ENCODE measurements around the gene CLNK. TPM values are rescaled to one million over a fixed set of nuclear protein-coding genes. Genes with fewer than 3 reads are reported as not detected.

CLNK gene
- total RNA-seq, 1 donor from 2014 or later: not detected

- Histone ChIP-seq H3K36me3 (no peaks in the 10 kb centered on the region), H3K27ac (no peak overlapping the region)
- DNase-seq (ENCODE audit: extremely low spot score in 2 of 2): no peak
Observed at GRCh38 chr4:10504570-10505179, 179.9 kb downstream of the CLNK start.

GRCh38 chr4:10502717-10503116, 181.9 kb downstream of the CLNK start:
- TF ChIP-seq POLR2A (IDR thresholded peaks at IDR 0.05) (no peak), POLR2AphosphoS5 (IDR thresholded peaks at IDR 0.05; ENCODE audit: insufficient read depth in 1 of 2, low read depth in 1 of 2) (no peak), CTCF (IDR thresholded peaks at IDR 0.05) (no peak)
- Histone ChIP-seq H3K27me3 (no peaks in the 10 kb centered on the region), H3K27ac (no peak overlapping the region), H3K4me1 (no peaks in the 10 kb centered on the region), H3K4me3 (no peak overlapping the region), H3K36me3 (no peaks in the 10 kb centered on the region), H3K9me3 (no peaks in the 10 kb centered on the region)
- intact Hi-C loops (cut with DNase I): no loop called here
- no peak for DNase-seq (ENCODE audit: extremely low spot score in 2 of 2)

More at GRCh38 chr4:10504570-10505179, 179.9 kb downstream of the CLNK start:
- Histone ChIP-seq H3K9me3 (no peaks in the 10 kb centered on the region), H3K4me3 (no peak overlapping the region), H3K27me3 (no peaks in the 10 kb centered on the region), H3K4me1 (no peaks in the 10 kb centered on the region)
- intact Hi-C loops (cut with DNase I): loop anchor here (2.0 kb wide), 1 partner anchor 26 kb away; no protein-coding TSS in a partner anchor
- TF ChIP-seq POLR2A (IDR thresholded peaks at IDR 0.05): no peak
- no peak for TF ChIP-seq CTCF (IDR thresholded peaks at IDR 0.05)
- no peak for TF ChIP-seq POLR2AphosphoS5 (IDR thresholded peaks at IDR 0.05; ENCODE audit: insufficient read depth in 1 of 2, low read depth in 1 of 2)

GRCh38 chr4:10500776-10501175, 183.8 kb downstream of the CLNK start:
- Histone ChIP-seq H3K27ac (no peak overlapping the region), H3K27me3 (no peaks in the 10 kb centered on the region), H3K9me3 (no peaks in the 10 kb centered on the region), H3K36me3 (no peaks in the 10 kb centered on the region), H3K4me1 (no peaks in the 10 kb centered on the region), H3K4me3 (no peak overlapping the region)
- no peak for DNase-seq (ENCODE audit: extremely low spot score in 2 of 2)
- intact Hi-C loops (cut with DNase I): no loop called here
- no peak for TF ChIP-seq POLR2A (IDR thresholded peaks at IDR 0.05)
- no peak for TF ChIP-seq CTCF (IDR thresholded peaks at IDR 0.05)
- TF ChIP-seq POLR2AphosphoS5 (IDR thresholded peaks at IDR 0.05; ENCODE audit: insufficient read depth in 1 of 2, low read depth in 1 of 2): no peak

- H3K27me3 ChIP-seq: no peaks in the 10 kb centered on the region
- H3K36me3 ChIP-seq: no peaks in the 10 kb centered on the region
- TF ChIP-seq POLR2A (IDR thresholded peaks at IDR 0.05) (no peak), CTCF (IDR thresholded peaks at IDR 0.05) (no peak), POLR2AphosphoS5 (IDR thresholded peaks at IDR 0.05; ENCODE audit: insufficient read depth in 1 of 2, low read depth in 1 of 2) (no peak)
- intact Hi-C loops (cut with DNase I): no loop called here
- H3K27ac ChIP-seq: no peak overlapping the region
- H3K4me1 ChIP-seq: no peaks in the 10 kb centered on the region
- DNase-seq (ENCODE audit: extremely low spot score in 2 of 2): no peak
- H3K4me3 ChIP-seq: no peak overlapping the region
- no peaks in the 10 kb centered on the region for H3K9me3 ChIP-seq
Observed at GRCh38 chr4:10496200-10496599, 188.4 kb downstream of the CLNK start.

- H3K27ac ChIP-seq: no peak overlapping the region
- no peak overlapping the region for H3K4me3 ChIP-seq
- H3K36me3 ChIP-seq: no peaks in the 10 kb centered on the region
- H3K4me1 ChIP-seq: no peaks in the 10 kb centered on the region
- no peak for DNase-seq (ENCODE audit: extremely low spot score in 2 of 2)
- no peak for TF ChIP-seq CTCF (IDR thresholded peaks at IDR 0.05)
- TF ChIP-seq POLR2A (IDR thresholded peaks at IDR 0.05): no peak
- TF ChIP-seq POLR2AphosphoS5 (IDR thresholded peaks at IDR 0.05; ENCODE audit: insufficient read depth in 1 of 2, low read depth in 1 of 2): no peak
- H3K27me3 ChIP-seq: no peaks in the 10 kb centered on the region
- intact Hi-C loops (cut with DNase I): no loop called here
- no peaks in the 10 kb centered on the region for H3K9me3 ChIP-seq
Observed at GRCh38 chr4:10495651-10496050, 188.9 kb downstream of the CLNK start.
